Measurements from ENCODE around the gene TEX22.

GRCh38 chr14:105416671-105417070 lies 18.3 kb downstream of the TEX22 start:
- no peak for TF ChIP-seq POLR2A (IDR thresholded peaks at IDR 0.05; ENCODE audit: low read depth, low read length)
- no peak for TF ChIP-seq POLR2AphosphoS5 (IDR thresholded peaks at IDR 0.05; ENCODE audit: low read depth, low read length)

Measured in GM12891 (cell line).